ENCODE data around the gene GNG13.
"Not testable (repeated sequence)": the region's sequence is repeated elsewhere in the genome, so short reads cannot be mapped to it uniquely, and the experiment has no call there.

The GNG13 gene

GRCh38 chr16:760545-761343 is 39.8 kb downstream of the GNG13 start, which contains the start of gene MSLN:
Gene MSLN, plus strand, starts transcription at chr16:760734. Its CDS starts 1,947 bp downstream, at chr16:762681.
- no peak for FAIRE-seq

GRCh38 chr16:760065-760464 is 40.5 kb downstream of the GNG13 start:
- FAIRE-seq: no peak

GRCh38 chr16:759110-759910 is 41.2 kb downstream of the GNG13 start:
- FAIRE-seq: no peak

GRCh38 chr16:756428-756827 is 44.1 kb downstream of the GNG13 start:
- FAIRE-seq: no peak

GRCh38 chr16:754656-755055 is 45.9 kb downstream of the GNG13 start:
- no peak for FAIRE-seq

GRCh38 chr16:754121-754607 is 46.4 kb downstream of the GNG13 start:
- FAIRE-seq: not testable (repeated sequence)

- no peak for FAIRE-seq
These were observed 48.6 kb downstream of the GNG13 start for GRCh38 chr16:752007-752312.

GRCh38 chr16:751152-752006 is 49.2 kb downstream of the GNG13 start:
- FAIRE-seq: no peak

GRCh38 chr16:750485-750884 is 50.0 kb downstream of the GNG13 start:
- FAIRE-seq: no peak

GRCh38 chr16:749010-749409 is 51.5 kb downstream of the GNG13 start:
- FAIRE-seq: no peak

Data from A204.1 (cell line).